Measurements from ENCODE around the gene SLC39A11.

DNA sequence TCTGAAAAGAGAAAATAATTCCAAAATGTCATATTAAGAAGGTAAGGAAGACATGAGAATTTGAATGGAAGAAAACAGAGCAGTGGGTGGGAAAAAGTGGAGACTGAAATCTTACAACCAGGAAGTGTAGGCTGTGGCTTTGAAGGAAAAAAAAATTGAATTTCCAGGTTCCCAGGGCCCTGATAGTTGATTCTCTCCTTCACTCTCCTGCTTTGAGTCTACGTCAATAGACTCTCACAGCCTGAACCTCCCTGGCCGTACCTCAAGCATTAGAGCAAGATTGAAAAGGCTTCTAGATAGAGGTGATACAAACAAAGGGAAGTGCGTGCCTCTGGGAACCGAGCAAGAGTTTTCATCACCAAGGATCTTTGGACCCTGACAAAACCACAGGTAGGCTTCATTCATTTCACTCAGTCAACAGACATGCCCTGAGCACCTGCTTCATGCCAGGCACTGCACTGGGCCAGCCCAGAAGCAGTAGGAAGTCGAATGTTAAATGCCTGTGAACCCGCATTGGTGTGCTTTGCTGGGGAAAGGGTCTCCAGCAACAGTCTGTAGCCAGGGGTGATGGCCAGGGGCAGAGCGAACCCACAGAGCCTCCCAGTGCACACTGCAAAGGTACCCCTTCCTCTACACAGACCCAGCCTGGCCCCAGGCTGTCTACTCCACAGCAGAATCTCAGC, 163.9 kb downstream of the SLC39A11 start:
- TF ChIP-seq, protein P1, sequence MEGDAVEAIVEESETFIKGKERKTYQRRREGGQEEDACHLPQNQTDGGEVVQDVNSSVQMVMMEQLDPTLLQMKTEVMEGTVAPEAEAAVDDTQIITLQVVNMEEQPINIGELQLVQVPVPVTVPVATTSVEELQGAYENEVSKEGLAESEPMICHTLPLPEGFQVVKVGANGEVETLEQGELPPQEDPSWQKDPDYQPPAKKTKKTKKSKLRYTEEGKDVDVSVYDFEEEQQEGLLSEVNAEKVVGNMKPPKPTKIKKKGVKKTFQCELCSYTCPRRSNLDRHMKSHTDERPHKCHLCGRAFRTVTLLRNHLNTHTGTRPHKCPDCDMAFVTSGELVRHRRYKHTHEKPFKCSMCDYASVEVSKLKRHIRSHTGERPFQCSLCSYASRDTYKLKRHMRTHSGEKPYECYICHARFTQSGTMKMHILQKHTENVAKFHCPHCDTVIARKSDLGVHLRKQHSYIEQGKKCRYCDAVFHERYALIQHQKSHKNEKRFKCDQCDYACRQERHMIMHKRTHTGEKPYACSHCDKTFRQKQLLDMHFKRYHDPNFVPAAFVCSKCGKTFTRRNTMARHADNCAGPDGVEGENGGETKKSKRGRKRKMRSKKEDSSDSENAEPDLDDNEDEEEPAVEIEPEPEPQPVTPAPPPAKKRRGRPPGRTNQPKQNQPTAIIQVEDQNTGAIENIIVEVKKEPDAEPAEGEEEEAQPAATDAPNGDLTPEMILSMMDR (conservative IDR thresholded peaks at IDR 0.05; ENCODE audit: low read length) = no peak
- TF ChIP-seq EZH2phosphoT487 (IDR thresholded peaks at IDR 0.05; ENCODE audit: borderline replicate concordance, low read depth, low read length) = no peak

Measured in OCI-LY7 (cell line).